Heart left ventricle (tissue), 13 donors: Measurements from ENCODE around the gene FOXP4.

Experiments used
- CTCF ChIP-seq, 12 donors: fragments of 200-600 bp; sonication (generic) in 4 of 12; IDR thresholded peaks; one replicate each; pipeline versions ENCODE4 v1.5.0 to v1.8.0; 2018 to 2022; ENCODE audit warnings: antibody characterized with exemption in 12 of 12, mild to moderate bottlenecking in 5 of 12
- POLR2A ChIP-seq, 2 donors: fragments of 450-650 bp; IDR thresholded peaks; one replicate each; pipeline ENCODE4 v1.6.1; 2017; ENCODE audit warnings: antibody characterized with exemption in 2 of 2, mild to moderate bottlenecking in 2 of 2, moderate library complexity in 2 of 2
- donor health status: ischemic (EF 13 %, LVEDD 7.1; RV severe dilation, severe dysfunction).
- donor health status: DM: no; HTN: yes; CAD: no.
- donor health status: DM: no; HTN: no; CAD: no.
- donor health status: ischemic (EF 25% LVEDD 6.9; RV normal size, moderate dysfunction).
- donor health status: ischemic (EF 25% LVEDD 5.7; RV mildly dilated, moderate dysfunction).
- donor health status: ischemic (EF 35%, LVEDD 5.7; RV mildly dilated, moderate dysfunction).
- donor health status: nonischemic (EF 11% LVEDD 7.7; RV severe dilation, severe dysfunction).
- donor health status: DM: yes; HTN: yes; CAD: no.
- donor health status: PGD.
- donor health status: ischemic (EF 29% LVEDD 5.4; RV normal size, mild dysfunction).
- donor health status: nonischemic (EF 23%, LVEDD 6.1; RV moderate dilation, normal function).

- no peak for TF ChIP-seq CTCF (IDR thresholded peaks at IDR 0.05)
- no peak for TF ChIP-seq POLR2A (IDR thresholded peaks at IDR 0.05)
These were observed 22.1 kb upstream of the FOXP4 start for GRCh38 chr6:41523915-41524633.
